ENCODE data around the gene TSPAN3. TPM values are rescaled to one million over a fixed set of nuclear protein-coding genes. Genes with fewer than 3 reads are reported as not detected.

Gene TSPAN3
- total and polyA plus RNA-seq, 12 donors: 52.2 to 159 (median 98.7) TPM

GRCh38 chr15:77014132-77015081, 56.5 kb downstream of the TSPAN3 start:
- ATAC-seq (peak in 5 of 8 donors; percentile 24 to 60 (median 39)), DNase-seq (no peak)
- Histone ChIP-seq H3K4me3 (peak overlapping the region in 1 of 10 donors; percentile 19), H3K27ac (peak overlapping the region in 2 of 10 donors; percentile 15 to 85), H3K36me3 (peaks cover 0 to 11% (median 0%) of the 10 kb centered on the region in 9 donors), H3K27me3 (no peaks in the 10 kb centered on the region), H3K4me1 (peaks cover 0 to 85% (median 9%) of the 10 kb centered on the region in 9 donors), H3K9me3 (no peaks in the 10 kb centered on the region)
- TF ChIP-seq CTCF (IDR thresholded peaks at IDR 0.05): no peak
- intact Hi-C loops (cut with DNase I): loop anchor here in 2 of 10 donors (5.0 kb wide), 2 partner anchors 42 to 533 kb away; no protein-coding TSS in a partner anchor
- WGBS, 2 donors: 87 to 93% methylated on average over 23 of the region's 23 CpGs

- intact Hi-C loops (cut with DNase I): no loop called here
- no peak for TF ChIP-seq CTCF (IDR thresholded peaks at IDR 0.05)
- no peaks in the 10 kb centered on the region for H3K9me3 ChIP-seq
- H3K36me3 ChIP-seq: peaks cover 0 to 8% (median 0%) of the 10 kb centered on the region in 9 donors
- peaks cover 0 to 82% (median 9%) of the 10 kb centered on the region in 9 donors for H3K4me1 ChIP-seq
- H3K4me3 ChIP-seq: peak overlapping the region in 1 of 10 donors; percentile 19
- peak overlapping the region in 1 of 10 donors; percentile 85 for H3K27ac ChIP-seq
- DNase-seq: no peak
- ATAC-seq: peak in 1 of 8 donors; percentile 51
- 85 to 89% methylated on average over 6 of the region's 6 CpGs for WGBS, 2 donors
- H3K27me3 ChIP-seq: no peaks in the 10 kb centered on the region
Measured at GRCh38 chr15:77013776-77014131, 57.2 kb downstream of the TSPAN3 start.

- peaks cover 0 to 77% (median 9%) of the 10 kb centered on the region in 9 donors for H3K4me1 ChIP-seq
- no peaks in the 10 kb centered on the region for H3K9me3 ChIP-seq
- peak overlapping the region in 1 of 10 donors; percentile 10 for H3K4me3 ChIP-seq
- DNase-seq: no peak
- no peaks in the 10 kb centered on the region for H3K27me3 ChIP-seq
- 69 to 71% methylated on average over 4 of the region's 4 CpGs for WGBS, 2 donors
- no peak for ATAC-seq
- intact Hi-C loops (cut with DNase I): no loop called here
- peaks cover 0 to 5% (median 0%) of the 10 kb centered on the region in 9 donors for H3K36me3 ChIP-seq
- TF ChIP-seq CTCF (IDR thresholded peaks at IDR 0.05): no peak
- H3K27ac ChIP-seq: peak overlapping the region in 1 of 10 donors; percentile 85
Measured at GRCh38 chr15:77012868-77013267, 58.0 kb downstream of the TSPAN3 start.

- peak overlapping the region in 1 of 10 donors; percentile 85 for H3K27ac ChIP-seq
- 93 to 96% methylated on average over 3 of the region's 3 CpGs for WGBS, 2 donors
- DNase-seq (no peak), ATAC-seq (no peak)
- H3K9me3 ChIP-seq: no peaks in the 10 kb centered on the region
- H3K27me3 ChIP-seq: no peaks in the 10 kb centered on the region
- peaks cover 0 to 6% (median 0%) of the 10 kb centered on the region in 9 donors for H3K36me3 ChIP-seq
- no peak for TF ChIP-seq CTCF (IDR thresholded peaks at IDR 0.05)
- H3K4me1 ChIP-seq: peaks cover 0 to 73% (median 9%) of the 10 kb centered on the region in 9 donors
- no peak overlapping the region for H3K4me3 ChIP-seq
- intact Hi-C loops (cut with DNase I): no loop called here
Measured at GRCh38 chr15:77012117-77012712, 58.7 kb downstream of the TSPAN3 start.

Measured in heart right ventricle (tissue), 16 donors.